OCI-LY3 (cell line): ENCODE data around the gene TALDO1.

Experiments
- CTCF ChIP-seq: fragments of 200-600, 300-600 bp; sonication (generic); IDR thresholded peaks from 2 replicates; pipeline ENCODE4 v1.5.1; 2014; ENCODE audit warnings: antibody characterized with exemption, low read length, low read depth
- EZH2phosphoT487 ChIP-seq: fragments of 200-600 bp; shearing (Covaris generic); IDR thresholded peaks from 2 replicates; pipeline ENCODE4 v1.6.1; 2018; ENCODE audit warnings: antibody characterized with exemption, mixed run types, low read depth

- no peak for TF ChIP-seq CTCF
- no peak for TF ChIP-seq EZH2phosphoT487
Measured at GRCh38 chr11:720642-721246, 26.5 kb upstream of the TALDO1 start.
